ENCODE measurements around the gene MBD3L2.
"Not testable (repeated sequence)": the region's sequence is repeated elsewhere in the genome, so short reads cannot be mapped to it uniquely, and the experiment has no call there.

Gene MBD3L2

DNA sequence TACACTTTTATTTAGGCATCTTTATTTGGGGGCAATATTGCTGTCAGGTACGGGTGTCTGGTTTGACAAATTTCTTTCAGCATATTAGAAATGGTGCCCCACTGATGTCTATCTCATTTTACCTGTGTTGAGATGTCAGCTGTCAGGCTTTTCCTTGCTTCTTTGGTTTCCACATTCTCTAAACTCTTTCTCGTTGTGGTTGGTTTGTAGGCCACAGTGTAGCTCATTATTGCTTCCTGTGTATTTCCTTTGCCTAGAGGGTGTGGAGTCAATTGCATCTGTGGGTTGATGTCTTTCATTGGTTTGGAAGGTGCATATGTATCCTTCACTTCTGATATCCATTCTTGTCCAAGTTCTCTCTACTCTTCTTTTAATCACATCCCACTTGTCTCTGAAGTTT lies 10.9 kb downstream of the MBD3L2 start:
- not testable (repeated sequence) for DNase-seq (ENCODE audit: low read depth, low spot score)

DNA sequence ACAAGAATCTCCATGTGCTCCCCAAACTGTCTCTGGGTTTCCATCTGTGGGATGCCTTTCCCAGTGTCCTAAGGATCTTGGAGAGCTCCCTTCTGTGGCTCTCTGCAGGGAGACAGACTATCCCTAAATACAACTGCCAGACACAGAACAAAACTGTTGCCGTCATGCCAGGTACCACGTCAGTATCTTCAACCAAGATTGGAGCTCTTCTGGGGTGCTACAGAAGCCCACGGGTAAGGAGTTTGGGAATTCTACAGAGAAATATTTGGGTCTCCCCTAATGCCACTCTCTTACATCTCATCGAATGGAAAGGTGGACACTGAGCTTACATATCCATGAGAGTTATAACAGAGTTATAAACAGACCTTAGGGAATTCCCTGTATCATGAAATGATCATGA lies 14.2 kb downstream of the MBD3L2 start:
- no peak for DNase-seq (ENCODE audit: low read depth, low spot score)

GRCh38 chr19:7063764-7064418 lies 14.8 kb downstream of the MBD3L2 start:
- no peak for DNase-seq (ENCODE audit: low read depth, low spot score)

DNA sequence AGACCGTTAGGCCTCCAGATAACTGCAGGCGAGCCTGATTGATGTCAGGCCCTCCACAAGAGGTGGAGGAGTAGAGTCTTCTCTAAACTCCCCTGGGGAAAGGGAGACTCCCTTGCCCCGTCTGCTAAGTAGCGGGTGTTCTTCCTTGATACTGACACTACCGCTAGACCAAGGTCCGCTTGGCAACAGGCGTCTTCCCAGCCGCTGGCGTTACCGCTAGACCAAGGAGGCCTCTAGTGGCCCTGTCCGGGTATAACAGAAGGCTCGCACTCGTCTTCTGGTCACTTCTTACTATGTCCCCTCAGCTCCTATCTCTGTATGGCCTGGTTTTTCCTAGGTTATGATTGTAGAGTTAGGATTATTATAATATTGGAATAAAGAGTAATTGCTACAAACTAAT lies 18.0 kb downstream of the MBD3L2 start:
- not testable (repeated sequence) for DNase-seq (ENCODE audit: low read depth, low spot score)

GRCh38 chr19:7067716-7068115 lies 18.6 kb downstream of the MBD3L2 start:
- no peak for DNase-seq (ENCODE audit: low read depth, low spot score)

GRCh38 chr19:7068599-7068998 lies 19.5 kb downstream of the MBD3L2 start:
- no peak for DNase-seq (ENCODE audit: low read depth, low spot score)

GRCh38 chr19:7069042-7069903 lies 20.2 kb downstream of the MBD3L2 start, which contains the start of gene ZNF557:
Gene ZNF557 (plus strand): TSS chr19:7069703. CDS start chr19:7075075, 5,372 bp downstream.
- peak; percentile 90 for DNase-seq (ENCODE audit: low read depth, low spot score)

- no peak for DNase-seq (ENCODE audit: low read depth, low spot score)
These were observed 20.7 kb downstream of the MBD3L2 start for GRCh38 chr19:7069904-7070226.

DNA sequence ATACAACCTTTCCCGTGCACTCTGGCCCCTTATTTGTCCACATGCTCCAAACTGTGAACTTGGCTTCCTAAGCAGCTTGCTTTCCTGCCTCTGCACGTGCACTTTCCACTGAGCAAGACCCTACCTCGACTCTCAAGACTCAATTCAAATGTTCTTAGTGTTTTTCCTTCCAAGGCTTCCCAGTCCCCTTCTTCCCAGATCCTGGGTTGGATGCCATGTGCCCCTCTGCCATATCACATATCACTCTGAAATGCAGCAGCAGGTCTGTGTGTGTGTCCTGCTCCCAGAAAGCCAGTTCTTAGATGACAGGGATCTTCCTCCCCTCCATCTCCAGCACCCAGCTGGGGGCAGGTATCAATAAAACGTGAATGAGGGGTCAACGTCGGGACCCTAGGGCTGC lies 23.4 kb downstream of the MBD3L2 start:
- DNase-seq (ENCODE audit: low read depth, low spot score): no peak

DNA sequence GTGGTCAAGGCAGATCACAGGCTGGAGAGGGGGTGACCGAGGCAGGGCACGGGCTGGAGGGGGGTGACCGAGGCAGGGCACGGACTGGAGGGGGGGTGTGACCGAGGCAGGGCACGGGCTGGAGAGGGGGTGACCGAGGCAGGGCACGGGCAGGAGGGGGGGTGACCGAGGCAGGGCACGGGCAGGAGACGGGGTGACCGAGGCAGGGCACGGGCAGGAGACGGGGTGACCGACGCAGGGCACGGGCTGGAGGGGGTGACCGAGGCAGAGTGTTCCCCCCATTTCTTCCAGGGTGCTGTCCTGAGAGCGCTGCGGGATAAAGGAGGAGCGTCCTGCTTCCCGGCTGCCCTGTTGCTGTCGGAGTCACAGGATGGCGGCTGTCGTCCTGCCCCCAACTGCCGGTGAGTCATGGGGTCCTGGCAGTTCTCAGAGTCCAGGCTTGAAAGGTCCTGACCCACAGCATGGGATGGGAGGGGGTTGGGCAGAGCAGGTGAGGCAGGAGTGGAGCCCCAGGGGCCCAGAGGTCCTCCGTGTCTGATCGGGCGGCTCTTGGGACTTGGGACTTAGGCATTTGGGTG lies 25.7 kb downstream of the MBD3L2 start:
- no peak for DNase-seq (ENCODE audit: low read depth, low spot score)

DNA sequence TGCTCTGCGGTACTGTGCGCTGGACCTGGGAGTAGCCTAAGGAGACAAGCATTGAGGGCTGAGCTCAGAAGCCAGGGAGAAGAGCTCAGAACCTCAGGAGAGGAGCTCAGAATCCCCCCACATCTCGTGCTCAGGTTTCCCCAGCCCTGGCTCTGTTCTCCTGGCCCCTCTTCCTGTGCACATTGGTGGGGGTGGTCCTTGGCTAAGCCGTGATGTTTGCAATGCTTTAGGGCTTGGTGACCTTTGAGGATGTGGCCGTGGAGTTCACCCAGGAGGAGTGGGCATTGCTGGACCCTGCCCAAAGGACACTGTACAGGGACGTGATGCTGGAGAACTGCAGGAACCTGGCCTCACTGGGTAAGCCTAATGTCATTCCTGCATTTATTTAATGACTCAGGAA lies 27.0 kb downstream of the MBD3L2 start:
- no peak for DNase-seq (ENCODE audit: low read depth, low spot score)

- no peak for DNase-seq (ENCODE audit: low read depth, low spot score)
These were observed 28.9 kb downstream of the MBD3L2 start for GRCh38 chr19:7078008-7078407.

DNA sequence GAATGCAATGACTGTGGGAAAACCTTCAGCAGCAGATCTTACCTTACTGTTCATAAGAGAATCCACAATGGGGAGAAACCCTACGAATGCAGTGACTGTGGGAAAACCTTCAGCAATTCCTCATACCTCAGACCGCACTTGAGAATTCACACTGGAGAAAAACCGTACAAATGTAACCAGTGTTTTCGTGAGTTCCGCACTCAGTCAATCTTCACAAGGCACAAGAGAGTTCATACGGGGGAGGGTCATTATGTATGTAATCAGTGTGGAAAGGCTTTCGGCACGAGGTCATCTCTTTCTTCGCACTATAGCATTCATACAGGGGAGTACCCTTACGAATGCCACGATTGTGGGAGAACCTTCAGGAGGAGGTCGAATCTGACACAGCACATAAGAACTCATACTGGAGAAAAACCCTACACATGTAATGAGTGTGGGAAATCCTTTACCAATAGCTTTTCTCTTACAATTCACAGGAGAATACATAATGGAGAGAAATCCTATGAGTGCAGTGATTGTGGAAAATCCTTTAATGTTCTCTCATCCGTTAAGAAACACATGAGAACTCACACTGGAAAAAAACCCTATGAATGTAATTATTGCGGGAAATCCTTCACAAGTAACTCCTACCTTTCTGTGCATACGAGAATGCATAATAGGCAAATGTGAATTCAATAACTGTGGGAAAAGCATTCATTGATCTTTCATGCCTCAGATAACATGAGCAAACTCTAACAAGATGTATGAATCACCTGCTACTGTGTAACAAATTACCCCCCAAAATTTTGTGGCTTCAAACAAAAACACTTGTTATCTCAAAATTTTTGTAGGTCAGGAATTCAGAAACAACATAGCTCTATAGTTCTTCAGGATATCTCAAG lies 34.2 kb downstream of the MBD3L2 start:
- no peak for DNase-seq (ENCODE audit: low read depth, low spot score)

GRCh38 chr19:7088999-7089398 lies 39.9 kb downstream of the MBD3L2 start:
- no peak for DNase-seq (ENCODE audit: low read depth, low spot score)

GRCh38 chr19:7098096-7098495 lies 49.0 kb downstream of the MBD3L2 start:
- no peak for DNase-seq (ENCODE audit: low read depth, low spot score)

DNA sequence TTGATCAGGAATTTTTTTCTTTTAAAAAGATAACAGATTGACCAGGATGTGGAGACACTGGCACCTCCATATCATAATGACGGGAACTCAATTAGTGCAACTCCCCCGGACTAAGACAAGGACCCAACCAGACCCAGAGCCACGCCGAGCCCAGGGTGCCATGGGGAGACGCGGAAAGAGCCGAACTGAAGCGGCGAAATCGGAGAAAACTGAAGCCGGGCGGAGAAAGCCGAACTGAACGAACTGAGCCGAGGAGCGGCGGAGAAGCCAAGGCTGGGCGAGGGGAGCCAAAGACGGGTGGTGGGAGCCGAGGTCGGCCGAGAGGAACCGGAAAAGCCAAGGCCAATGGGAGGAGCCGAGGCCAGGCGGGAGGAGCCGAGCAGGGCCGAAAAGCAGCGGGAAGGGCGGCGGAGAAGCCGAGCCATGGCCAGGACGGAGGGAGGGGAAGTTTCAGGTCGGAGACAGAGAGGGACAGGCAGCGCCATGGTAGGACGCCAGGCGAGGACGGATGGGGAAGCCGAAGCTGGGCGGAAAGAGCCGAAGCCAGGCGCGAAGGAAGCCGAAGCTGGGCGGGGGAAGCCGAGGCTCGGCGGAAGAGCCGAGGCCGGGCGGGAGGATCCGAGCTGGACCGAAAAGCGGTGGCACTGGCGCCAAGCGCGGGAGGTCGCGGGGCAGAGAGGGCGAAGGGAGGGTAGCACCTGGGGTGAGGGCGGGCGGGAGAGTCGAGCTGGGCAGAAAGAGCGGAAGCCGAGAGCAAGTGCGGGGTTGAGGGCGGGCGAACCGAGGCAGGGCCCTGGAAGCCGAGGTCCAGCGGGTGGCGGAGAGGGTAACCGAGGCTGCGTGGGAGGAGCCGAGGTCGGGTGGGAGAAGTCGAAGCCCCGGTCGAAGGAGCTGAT lies 49.8 kb downstream of the MBD3L2 start:
- DNase-seq (ENCODE audit: low read depth, low spot score): peak; percentile 87

DNA sequence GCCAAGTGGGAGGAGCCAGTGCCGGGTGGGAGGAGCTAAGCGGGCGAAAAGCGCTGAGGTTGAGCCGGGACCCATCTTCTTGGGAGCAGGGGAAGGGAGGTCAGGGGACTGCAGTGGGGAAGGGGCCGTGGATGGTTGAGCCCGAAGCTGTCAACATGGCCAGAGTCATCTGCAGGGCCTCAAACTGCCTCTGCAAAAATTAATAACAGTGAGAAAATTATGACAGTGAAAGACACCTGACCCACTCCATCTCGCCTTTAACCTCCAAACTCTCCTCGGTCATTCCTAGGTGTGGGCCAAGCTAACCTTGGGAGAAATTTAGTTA lies 50.4 kb downstream of the MBD3L2 start:
- DNase-seq (ENCODE audit: low read depth, low spot score): no peak

All from brain pericyte (primary cell).